Ovary (tissue), 3 donors: ENCODE results near the gene ERAS.

Experiments
- EP300 ChIP-seq: sonication (generic); formaldehyde crosslinking; IDR thresholded peaks from one replicate; pipeline ENCODE4 v1.6.1; 2017; ENCODE audit warnings: antibody characterized with exemption
- TF ChIP-seq, protein P1 (sequence below), 3 donors: fragments of 450-650 bp in 2 of 3; fragments of 200-600 bp in 1 of 3; IDR thresholded peaks; one replicate each; pipeline versions ENCODE4 v1.5.1 to v1.8.0; 2016 to 2022; ENCODE audit warnings: antibody characterized with exemption in 3 of 3, mild to moderate bottlenecking in 1 of 3
- donor health status: DM: no; HTN: no; CAD: no.

DNA sequence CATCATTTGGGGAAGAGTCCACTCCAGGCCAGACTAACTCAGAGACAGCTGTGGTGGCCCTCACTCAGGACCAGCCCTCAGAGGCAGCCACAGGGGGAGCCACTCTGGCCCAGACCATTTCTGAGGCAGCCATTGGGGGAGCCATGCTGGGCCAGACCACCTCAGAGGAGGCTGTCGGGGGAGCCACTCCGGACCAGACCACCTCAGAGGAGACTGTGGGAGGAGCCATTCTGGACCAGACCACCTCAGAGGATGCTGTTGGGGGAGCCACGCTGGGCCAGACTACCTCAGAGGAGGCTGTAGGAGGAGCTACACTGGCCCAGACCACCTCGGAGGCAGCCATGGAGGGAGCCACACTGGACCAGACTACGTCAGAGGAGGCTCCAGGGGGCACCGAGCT, 3.3 kb upstream of the ERAS start:
- TF ChIP-seq, protein P1, sequence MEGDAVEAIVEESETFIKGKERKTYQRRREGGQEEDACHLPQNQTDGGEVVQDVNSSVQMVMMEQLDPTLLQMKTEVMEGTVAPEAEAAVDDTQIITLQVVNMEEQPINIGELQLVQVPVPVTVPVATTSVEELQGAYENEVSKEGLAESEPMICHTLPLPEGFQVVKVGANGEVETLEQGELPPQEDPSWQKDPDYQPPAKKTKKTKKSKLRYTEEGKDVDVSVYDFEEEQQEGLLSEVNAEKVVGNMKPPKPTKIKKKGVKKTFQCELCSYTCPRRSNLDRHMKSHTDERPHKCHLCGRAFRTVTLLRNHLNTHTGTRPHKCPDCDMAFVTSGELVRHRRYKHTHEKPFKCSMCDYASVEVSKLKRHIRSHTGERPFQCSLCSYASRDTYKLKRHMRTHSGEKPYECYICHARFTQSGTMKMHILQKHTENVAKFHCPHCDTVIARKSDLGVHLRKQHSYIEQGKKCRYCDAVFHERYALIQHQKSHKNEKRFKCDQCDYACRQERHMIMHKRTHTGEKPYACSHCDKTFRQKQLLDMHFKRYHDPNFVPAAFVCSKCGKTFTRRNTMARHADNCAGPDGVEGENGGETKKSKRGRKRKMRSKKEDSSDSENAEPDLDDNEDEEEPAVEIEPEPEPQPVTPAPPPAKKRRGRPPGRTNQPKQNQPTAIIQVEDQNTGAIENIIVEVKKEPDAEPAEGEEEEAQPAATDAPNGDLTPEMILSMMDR (IDR thresholded peaks at IDR 0.05) = no peak
- no peak for TF ChIP-seq EP300
